NCI-H2171 treated with DMSO at 0.1 percent for 48 hours (cell line): ENCODE data around the gene NOL4L.
A peak's percentile ranks its signal among the peaks of the same experiment; 100 is the strongest.
"Not testable (repeated sequence)": the region's sequence is repeated elsewhere in the genome, so short reads cannot be mapped to it uniquely, and the experiment has no call there.

Experiments
- DNase-seq: peaks from one replicate; lab custom pipeline; 2025; lab: John Stamatoyannopoulos, UW

The NOL4L gene

GRCh38 chr20:32596681-32597252 lies 11.6 kb upstream of the NOL4L start:
- no peak for DNase-seq

DNA sequence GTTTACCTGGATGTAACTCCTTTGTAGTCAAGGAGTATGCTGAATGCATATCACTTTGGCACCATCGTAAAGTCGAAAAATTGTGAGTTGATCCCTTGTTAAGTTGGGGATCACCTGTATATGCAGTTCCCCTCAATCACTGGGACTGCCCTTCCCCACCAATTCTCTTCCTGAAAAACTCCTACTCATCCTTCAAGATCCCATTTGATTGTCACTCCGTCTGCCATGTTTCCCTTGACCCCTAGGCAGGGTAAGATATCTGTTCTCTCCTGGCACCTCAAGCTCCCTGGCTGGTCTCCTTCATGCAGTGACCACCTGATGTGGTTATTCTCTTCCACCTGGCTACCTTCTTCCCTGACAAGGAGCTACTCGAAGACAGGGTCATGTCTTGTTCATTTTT lies 10.0 kb upstream of the NOL4L start:
- DNase-seq, result no peak

- not testable (repeated sequence) for DNase-seq
These were observed 9.5 kb upstream of the NOL4L start for GRCh38 chr20:32594669-32595068.

DNA sequence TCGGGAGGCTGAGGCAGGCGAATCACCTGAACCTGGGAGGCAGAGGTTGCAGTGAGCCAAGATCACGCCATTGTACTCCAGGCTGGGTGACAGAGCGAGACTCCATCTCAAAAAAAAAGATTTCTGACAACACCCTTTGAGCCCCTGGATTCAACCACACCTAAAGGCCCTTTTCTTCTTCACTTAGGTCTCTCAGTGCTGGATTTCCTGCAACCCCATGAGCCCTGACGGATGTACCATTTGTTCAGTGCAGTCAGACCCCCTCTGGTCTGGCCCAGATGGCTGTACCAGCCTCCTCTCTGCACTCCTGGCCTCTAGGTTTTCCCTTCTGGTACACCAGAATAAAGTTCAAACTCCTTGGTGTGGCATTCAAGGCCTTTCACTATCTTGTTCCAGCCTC lies 9.1 kb upstream of the NOL4L start:
- no peak for DNase-seq

DNA sequence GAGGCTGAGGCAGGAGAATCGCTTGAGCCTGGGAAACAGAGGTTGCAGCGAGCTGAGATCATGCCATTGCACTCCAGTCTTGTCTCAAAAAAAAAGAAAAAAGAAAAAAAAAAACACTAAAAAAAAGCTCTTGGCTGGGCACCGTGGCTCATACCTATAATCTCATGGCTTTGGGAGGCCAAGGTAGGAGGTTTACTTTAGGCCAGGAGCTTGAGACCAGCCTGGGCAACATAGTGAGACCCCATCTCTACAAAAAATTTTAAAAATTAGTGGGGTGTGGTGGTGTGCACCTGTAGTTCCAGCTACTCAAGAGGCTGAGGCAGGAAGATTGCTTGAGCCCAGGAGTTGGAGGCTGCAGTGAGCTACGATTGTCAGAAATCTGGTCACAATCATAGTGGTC lies 7.5 kb upstream of the NOL4L start:
- not testable (repeated sequence) for DNase-seq

DNA sequence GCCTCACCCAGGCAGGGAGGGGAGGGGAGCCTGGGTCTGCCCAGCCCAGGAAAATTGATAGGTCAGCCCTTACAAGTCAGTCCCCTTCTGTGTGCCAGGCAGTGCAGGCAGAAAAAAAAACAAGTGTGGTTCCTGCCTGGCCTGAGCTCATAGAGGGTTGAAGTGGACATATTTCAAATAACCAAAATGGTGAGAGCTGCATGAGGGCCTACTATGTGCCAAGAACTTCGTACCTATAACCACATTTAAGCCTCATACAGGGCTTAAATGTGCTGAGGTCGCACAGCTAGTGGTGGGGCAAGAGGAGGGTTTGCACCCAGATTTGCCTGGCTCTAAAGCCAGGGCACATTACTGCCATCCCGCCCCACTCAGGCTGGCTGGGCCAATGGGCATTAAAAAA lies 6.9 kb upstream of the NOL4L start:
- no peak for DNase-seq

DNA sequence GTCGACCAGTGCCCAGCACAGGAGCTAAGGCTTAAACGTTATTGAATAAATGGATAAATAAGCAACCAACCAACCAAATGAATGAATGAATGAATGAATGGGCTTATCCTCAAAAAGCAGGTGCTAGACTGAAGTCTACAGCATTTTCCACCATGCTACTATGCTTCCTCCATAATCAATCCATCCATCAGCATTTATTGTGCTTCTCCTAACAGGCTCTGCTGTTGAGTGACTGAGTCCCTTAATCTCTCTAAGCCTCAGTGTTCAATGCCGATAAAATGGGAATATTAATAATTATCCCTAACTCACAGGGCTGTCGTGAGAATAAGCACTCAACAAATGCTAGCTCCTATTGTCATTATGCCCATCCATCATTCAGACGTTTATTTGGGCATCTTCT lies 4.6 kb upstream of the NOL4L start:
- DNase-seq, result no peak

- DNase-seq, result no peak
These were observed 4.1 kb upstream of the NOL4L start for GRCh38 chr20:32589256-32589655.

DNA sequence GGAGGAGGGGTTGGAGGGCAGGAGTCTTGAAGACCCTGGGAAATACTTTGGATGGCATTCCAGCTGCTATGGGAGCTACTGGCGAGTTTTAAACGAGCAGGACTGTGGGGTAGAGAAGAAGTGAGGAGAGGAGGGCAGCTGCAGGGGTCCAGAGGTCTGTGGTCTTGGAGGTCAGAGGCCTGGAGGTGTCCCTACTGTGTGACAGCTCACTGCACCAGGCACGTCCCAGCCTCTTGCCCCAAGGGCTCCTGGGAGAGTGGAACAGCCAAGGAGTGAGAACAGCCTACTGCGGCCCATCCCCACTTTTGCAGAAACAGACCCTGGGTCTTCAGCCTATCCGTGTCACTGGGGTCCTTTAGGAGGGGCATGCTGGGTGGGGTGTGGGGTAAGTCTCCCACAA lies 2.9 kb upstream of the NOL4L start:
- no peak for DNase-seq

GRCh38 chr20:32586291-32586690 lies 1.2 kb upstream of the NOL4L start:
- DNase-seq, result no peak

DNA sequence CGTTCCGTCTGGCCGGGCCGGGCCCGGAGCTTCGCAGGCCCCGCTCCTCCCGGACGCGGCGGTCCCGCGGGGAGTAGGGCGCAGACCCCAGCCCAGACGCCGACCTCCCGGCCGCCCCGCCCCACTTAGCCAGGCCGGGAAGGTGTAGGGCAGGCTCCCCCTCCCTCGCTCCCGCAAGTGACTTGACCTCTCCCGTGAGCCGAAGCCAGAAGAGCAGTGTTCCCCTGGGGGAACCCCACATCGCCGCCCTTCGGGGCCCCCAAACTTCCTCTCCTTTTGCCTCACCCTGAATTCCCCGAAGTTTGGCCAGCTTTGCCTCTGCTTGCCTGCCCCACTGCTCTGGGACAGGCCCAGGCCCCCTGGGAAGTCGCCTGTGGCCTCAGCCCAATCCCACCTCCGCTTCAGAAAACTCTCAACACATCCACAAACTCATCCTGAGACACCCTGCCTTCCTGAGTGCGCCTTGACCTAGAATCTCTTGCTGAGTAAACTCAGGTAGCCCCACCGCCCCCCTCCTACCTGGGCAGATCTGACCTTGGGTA lies 524 bp upstream of the NOL4L start:
- DNase-seq, result no peak

DNA sequence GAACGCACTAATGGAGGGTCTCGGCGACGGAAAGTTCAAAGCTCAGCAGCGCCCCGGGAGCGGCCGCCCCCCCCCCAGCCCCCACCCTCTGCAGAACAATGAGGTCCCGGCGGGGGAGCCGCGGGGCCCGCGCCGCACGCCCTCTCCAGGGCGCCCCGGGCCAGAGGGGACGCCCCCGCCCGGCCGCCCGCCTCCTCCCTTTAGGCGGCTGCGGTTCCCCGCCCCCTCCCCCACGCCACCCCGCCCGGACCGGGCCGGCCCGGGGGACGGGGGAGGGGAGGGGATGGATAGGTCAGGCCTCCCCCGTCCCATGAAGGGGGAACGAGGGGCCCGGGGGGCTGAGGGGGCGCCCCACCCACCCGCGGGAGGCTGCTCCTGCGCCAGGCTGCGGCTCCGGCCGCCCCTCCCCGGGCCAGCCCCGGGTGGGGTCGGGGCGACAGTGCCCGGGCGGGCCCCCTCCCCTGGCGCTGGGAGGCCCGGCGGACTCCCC lies 1.5 kb downstream of the NOL4L start:
- DNase-seq, result no peak

GRCh38 chr20:32582659-32583580 lies 2.2 kb downstream of the NOL4L start:
- DNase-seq, result peak; percentile 28

DNA sequence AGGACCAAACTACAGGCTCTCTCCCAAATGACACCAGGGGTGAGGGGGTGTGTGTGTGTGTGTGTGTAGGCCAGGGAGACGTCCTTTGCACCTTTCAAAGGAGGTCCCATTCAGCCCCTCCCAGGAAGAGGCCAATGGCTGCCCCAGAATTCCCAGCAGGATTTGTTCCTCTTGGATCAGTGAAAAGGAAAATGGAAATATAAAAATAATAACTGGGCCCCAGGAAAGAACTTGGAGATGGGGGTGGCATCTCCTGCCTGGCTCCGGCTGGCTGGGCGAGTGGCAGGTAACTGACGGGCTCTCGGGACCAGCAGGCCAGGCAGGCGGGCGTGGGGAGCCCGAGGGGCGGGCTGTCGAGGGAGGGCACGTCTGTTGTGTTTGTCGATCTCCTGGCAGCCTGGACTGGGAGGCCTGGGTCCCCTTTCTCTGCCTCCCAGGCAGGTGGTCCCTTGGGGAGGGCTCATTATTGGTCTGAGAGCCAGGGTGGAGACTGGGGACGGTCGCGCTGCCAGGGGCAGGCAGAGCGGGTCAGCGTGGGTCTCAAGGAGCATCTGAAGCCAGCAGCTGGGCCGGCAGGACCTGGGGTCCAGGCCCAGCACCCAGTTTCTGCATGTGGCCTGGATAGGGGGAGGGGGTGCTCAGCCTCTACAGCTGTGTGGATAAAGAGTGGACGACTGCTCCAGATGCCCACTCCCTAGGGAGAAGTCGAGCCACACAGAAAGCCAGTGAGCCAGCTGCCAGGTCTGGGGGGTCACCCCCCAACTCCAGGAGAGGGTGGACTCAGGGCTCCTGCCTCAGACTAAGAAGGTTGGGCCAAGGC lies 3.1 kb downstream of the NOL4L start:
- DNase-seq, result peak; percentile 80

DNA sequence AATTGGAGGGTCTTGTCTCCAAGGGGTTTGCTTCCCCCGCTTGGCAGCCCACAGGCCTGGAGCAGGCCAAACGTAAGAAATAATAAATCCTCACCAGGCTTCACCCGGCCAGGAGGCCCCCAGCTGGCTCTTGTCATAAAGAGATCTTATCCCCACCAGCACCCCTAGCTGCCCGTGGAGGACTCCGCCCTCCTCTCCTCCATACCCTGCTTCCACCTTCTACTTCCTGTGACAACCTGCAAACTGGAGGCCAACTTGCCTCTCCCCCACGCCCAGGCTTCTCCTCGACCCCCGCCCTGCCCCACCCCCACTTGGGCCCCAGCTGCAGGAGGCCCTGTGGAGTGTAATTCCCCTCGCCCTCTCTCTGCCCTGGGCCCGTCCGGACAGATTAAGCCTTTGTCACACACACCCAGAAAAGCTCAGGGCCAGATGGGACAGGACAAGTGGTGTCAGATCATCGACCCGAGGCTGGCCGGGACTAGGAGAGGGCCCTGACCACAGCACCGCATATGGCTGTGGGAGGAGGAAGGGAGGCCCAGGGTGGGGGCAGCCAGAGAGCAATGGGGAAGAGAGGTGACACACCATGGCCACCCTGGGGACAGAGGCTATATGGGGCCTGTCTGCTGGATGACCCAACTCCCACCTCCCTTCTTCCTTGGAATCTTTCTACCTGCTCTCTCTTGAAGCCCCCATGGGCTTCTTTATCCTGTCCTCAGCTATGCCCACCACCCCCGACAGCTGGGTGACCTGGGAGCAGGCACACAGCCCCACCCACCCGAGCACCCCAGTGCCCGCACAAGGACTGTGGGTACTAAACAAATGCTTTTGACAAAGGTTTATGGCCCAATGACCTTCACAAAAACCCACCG lies 3.9 kb downstream of the NOL4L start:
- peak; percentile 33 for DNase-seq

GRCh38 chr20:32580219-32580969 lies 4.7 kb downstream of the NOL4L start:
- DNase-seq, result no peak

- peak; percentile 37 for DNase-seq
These were observed 6.2 kb downstream of the NOL4L start for GRCh38 chr20:32578840-32579390.

GRCh38 chr20:32578062-32578461 lies 7.1 kb downstream of the NOL4L start:
- not testable (repeated sequence) for DNase-seq

DNA sequence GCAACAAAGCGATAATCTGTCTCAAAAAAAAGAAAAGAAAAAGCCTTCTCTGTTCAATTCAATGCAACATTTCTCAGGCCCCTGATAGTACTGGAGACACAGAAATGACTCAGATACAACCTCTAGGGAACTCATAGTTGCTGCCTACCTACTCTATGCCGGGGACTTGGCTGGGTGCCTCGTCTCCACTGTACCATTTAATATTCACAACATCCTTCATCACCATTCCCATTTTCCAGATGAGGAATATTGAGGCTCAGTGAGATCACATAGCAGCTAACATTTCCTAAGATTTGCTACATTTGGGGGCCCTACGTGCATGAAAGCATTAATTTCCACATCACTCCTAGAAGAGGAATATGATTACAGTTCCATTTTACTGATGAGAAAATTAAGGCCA lies 7.5 kb downstream of the NOL4L start:
- DNase-seq, result peak; percentile 52

- DNase-seq, result no peak
These were observed 8.1 kb downstream of the NOL4L start for GRCh38 chr20:32577023-32577422.
